HG03066 (cell line): ENCODE results near the gene TMEM95.

ENCODE experiments used
- ATAC-seq: cut with Tn5 transposase; IDR thresholded peaks from one replicate; pipeline ENCODE4 v1.9.1; 2021; ENCODE audit warnings: low read depth; ENCODE audit not compliant: unreplicated experiment

The TMEM95 gene

GRCh38 chr17:7370853-7371252 lies 15.9 kb downstream of the TMEM95 start:
- no peak for ATAC-seq

- ATAC-seq, result no peak
Measured at GRCh38 chr17:7374353-7374752, 19.4 kb downstream of the TMEM95 start.

DNA sequence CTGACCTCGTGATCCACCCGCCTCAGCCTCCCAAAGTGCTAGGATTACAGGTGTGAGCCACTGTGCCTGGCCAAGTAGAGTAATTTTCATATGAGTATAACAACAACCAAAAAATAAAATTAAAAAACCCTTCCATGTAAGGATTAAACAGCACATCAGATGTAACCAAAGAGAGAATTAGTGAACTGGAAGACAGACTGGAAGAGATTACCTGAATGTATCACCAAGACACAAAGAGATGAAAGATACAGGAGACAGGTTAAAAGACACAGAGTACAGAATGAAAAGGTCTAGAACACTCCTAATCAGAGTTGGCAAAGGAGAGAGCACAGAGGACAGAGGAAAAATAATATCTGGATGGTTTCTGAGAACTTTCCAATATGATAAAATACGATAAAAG lies 24.2 kb downstream of the TMEM95 start:
- no peak for ATAC-seq

GRCh38 chr17:7380321-7380720 lies 25.4 kb downstream of the TMEM95 start:
- no peak for ATAC-seq

DNA sequence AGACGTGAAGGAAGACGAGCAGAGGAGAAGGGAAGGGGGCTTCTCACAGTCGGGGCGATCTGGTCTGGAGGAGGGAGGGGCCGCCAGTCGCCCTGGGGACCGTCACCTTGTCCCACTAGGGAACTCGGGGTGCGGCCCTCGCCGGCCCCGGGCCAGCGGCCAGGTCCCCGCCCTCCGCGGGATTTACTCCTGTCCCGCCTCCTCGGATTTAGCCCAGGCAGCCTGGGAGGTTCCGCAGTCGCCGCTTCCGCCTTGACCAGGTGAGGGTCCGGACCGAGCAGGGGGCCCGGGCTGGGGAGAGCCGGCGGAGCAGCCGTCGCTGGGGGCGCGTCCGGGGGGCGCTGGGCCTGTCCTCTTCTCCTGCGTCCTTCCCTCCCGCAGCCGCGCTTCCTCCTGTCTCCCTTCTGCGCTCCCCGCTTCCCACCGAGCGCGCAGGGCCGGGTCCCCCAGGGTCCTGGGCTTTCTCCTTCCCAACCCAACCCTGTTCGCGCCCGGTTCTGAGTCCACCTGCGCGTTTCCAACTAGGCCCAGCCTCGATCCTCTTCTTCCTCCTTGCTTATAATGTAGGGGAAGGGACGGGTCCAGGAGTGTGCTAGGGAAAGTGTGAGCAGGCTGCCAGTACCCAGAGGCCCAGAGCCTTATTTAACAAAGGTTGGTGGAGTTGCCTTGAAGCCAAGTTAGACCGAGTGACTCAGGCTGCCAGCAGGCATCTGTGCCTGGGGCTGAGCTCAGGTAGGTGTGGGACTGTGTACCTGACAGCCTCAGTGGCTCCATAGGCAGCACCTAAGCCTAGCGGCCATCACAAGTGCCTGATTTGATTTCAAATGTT lies 26.1 kb downstream of the TMEM95 start, which contains the start of gene TNK1:
Gene TNK1 (plus strand): TSS at position 235 of the 829 bp plus-strand sequence. CDS start 1,838 bp downstream, outside the sequence.
- ATAC-seq, result no peak

- ATAC-seq, result no peak
Measured at GRCh38 chr17:7382901-7383300, 27.9 kb downstream of the TMEM95 start.

DNA sequence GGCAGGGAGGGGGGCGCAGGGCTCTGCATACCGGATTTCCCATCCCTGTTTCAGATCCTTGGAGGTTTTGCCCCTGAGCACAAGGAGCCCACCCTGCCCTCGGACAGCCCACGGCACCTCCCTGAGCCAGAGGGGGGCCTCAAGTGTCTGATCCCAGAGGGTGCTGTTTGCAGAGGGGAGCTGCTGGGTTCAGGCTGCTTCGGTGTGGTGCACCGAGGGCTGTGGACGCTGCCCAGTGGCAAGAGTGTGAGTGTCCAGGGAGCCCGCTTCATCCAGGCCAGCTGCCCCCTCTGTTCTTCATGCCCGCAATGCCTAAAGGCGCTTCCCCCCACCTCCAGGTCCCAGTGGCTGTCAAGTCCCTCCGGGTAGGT lies 28.4 kb downstream of the TMEM95 start:
- no peak for ATAC-seq

DNA sequence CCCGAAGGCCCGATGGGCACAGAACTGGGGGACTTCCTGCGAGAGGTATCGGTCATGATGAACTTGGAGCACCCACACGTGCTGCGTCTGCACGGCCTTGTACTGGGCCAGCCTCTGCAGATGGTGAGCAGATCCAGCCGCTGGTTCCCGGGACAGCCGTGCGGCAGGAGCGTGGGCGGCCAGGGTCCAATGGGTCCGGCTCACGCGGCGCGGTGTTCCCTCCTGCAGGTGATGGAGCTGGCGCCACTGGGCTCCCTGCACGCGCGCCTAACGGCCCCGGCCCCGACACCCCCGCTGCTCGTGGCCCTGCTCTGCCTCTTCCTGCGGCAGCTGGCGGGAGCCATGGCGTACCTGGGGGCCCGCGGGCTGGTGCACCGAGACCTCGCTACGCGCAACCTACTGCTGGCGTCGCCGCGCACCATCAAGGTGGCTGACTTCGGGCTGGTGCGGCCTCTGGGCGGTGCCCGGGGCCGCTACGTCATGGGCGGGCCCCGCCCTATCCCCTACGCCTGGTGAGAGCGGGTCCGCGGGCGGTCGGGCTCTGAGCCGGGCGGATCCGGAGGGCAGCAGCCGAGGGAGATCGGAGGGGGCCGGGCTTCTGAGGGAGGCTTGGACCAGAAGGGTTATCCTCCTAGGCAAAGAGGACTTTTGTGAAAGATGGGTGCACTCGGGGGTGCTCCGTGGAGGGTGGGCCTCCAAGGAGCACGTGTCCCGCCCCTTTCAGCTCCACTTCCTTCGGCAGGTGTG lies 29.0 kb downstream of the TMEM95 start:
- no peak for ATAC-seq

DNA sequence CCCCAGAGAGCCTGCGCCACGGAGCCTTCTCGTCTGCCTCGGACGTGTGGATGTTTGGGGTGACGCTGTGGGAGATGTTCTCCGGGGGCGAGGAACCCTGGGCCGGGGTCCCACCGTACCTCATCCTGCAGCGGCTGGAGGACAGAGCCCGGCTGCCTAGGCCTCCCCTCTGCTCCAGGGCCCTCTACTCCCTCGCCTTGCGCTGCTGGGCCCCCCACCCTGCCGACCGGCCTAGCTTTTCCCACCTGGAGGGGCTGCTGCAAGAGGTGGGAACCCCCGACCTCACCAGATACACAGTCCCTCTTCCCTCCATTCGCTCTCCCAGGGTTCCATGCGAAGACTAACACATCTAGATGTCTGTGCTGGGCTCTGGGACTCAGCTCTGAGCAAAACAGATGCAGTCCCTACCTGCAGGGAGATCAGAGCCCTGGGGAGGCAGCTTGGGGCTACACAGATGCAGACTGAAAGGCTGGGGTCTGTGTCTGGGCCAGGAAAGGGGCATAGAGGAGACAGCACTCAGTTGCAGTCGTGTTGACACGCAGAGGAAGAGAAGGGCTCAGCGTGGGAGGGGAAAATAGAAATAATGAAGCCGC lies 29.6 kb downstream of the TMEM95 start:
- ATAC-seq, result no peak

- ATAC-seq, result no peak
Measured at GRCh38 chr17:7388856-7389255, 33.9 kb downstream of the TMEM95 start.

DNA sequence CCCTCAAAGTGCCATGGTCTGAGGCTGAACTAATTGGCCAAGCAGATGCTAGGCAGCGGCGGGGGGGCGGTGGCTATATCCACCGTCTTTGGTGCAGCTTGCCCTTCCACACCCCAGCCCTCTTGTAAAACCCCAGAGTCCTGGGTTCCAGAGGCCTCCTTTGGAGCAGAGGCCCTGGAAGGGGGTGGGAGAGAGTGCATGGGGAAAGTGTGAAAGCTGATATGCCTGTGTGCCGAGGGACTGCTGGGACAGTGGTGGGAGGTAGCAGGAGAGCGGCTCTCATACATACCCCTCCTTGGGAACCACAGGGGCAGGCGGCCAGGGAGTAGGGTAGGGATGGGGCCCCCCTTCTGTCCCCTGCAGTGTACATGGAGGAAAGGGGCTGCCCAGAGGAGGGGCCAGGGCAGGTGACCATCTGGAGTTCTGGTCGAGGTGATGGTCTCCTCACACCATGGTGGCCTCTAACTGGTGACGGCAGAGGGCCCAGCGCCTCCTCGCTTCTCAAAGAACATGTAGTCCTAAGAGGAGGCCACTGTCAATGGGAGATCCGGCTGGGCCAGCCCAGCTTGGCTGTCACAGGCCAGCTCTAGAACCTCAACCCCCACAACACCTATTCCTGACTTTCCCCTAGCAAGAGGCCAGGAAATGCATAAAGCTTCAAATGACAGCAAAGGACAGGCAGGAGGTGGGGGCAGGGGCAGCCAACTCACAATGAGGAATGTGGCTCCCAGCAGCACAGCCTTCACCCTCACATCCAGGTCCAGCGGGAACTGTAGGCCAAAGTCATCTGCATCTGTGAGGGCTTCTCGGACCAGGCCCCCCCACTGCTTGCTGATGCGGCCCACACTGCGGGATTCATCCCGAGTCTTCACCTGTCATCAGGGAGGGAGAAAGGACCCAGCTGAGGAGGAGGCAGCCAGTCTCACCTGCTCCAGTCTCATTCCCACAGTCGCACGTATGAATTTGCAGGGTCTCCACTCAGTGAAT lies 35.3 kb downstream of the TMEM95 start:
- ATAC-seq, result no peak

DNA sequence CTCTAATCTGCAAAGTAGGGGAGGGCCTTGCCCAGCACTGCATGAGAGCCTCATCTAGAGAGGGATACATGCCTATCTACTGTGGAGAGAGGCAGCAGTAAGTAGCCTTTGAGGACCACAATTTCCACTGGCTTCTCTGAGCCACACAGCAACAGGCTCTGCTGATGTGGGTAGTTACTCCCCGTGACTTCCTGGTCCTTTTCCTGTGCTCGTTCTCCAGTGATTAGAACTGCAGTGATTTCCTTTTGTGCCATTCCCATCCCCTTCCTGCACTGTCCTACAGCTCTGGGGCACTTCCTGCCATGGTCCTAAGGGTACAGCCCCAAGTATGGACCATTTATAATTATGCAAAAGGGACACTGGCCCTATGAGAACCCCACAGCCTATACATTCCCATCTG lies 36.4 kb downstream of the TMEM95 start:
- no peak for ATAC-seq

- no peak for ATAC-seq
Measured at GRCh38 chr17:7392696-7393612, 38.0 kb downstream of the TMEM95 start.

- ATAC-seq, result peak; percentile 44
Measured at GRCh38 chr17:7393613-7394451, 38.9 kb downstream of the TMEM95 start.

GRCh38 chr17:7394452-7395191 lies 39.7 kb downstream of the TMEM95 start, which contains the start of gene PLSCR3:
Gene PLSCR3 (minus strand): TSS chr17:7394525. CDS start chr17:7394110, 415 bp downstream.
- ATAC-seq, result peak; percentile 75

- ATAC-seq, result no peak
Measured at GRCh38 chr17:7396147-7396546, 41.2 kb downstream of the TMEM95 start.

DNA sequence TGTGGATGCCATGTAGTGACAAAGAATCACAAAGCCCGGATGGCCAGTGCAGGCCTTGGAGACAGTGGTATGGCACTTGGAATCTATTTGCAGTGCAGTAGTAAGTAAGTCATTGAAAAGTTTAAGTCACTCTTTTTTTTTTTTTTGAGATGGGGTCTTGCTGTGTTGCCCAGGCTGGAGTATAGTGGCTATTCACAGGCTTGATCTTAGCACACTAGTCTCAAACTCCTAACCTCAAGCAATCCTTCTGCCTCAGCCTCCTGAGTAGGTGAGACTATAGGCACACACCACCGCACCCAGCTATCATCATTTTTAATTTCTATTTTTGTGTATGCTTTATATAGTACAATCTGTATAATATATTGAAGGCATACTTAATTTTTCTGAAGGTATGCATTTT lies 43.7 kb downstream of the TMEM95 start:
- ATAC-seq, result no peak
